Brain pericyte (primary cell): ENCODE data around the gene COL24A1.

Experiments
- DNase-seq: peaks from one replicate; pipeline ENCODE4 v3.0.0-alpha.2; 2012; ENCODE audit warnings: low read depth, low spot score

Gene COL24A1

DNA sequence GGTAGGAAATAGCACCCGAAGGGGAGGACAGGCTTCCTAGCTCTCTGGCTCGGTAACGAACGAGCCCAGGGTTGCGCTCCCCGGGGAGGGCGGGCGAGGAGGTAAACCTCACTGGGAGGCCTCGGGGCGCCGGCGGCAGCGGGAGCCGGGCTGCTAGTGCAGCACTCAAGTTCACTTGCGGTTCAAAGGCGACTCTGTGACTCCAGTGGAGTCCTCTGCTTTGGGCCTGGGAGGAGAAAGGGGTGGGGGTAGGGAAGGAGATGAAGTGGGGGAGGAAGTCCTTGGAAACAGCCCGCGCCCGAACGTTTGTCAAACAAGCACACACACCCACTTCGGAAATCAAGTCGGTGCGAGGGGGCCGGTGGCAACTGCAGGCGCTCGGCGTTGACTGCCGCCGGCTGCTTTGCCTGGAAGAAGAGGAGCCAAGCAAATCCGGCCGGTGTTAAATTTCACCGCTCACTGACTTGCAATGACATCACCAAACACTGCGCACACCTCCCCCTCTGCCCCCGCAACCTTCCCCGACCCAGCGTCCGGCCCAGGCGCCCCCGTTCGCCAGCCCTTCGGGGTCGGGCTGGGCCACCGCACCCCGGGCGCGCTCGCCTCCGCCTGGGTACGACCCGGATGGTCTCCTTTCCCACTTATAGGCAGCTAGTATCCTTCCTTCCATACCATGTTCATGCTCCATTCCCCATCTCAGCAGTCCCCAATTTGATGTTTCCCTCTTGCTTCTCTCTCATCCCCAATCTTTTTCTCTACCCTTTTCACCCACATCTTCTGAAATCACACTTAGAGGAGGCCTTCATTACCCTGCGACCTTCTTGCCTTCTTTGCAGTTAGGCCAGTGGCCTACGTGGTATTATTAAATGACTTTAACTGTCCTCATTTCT is at the start of gene COL24A1:
Gene COL24A1 (minus strand): TSS at position 207 of the 890 bp plus-strand sequence. CDS start 376 bp downstream, outside the sequence.
- no peak for DNase-seq

GRCh38 chr1:86205741-86206140 is 49.2 kb upstream of the COL24A1 start:
- no peak for DNase-seq

DNA sequence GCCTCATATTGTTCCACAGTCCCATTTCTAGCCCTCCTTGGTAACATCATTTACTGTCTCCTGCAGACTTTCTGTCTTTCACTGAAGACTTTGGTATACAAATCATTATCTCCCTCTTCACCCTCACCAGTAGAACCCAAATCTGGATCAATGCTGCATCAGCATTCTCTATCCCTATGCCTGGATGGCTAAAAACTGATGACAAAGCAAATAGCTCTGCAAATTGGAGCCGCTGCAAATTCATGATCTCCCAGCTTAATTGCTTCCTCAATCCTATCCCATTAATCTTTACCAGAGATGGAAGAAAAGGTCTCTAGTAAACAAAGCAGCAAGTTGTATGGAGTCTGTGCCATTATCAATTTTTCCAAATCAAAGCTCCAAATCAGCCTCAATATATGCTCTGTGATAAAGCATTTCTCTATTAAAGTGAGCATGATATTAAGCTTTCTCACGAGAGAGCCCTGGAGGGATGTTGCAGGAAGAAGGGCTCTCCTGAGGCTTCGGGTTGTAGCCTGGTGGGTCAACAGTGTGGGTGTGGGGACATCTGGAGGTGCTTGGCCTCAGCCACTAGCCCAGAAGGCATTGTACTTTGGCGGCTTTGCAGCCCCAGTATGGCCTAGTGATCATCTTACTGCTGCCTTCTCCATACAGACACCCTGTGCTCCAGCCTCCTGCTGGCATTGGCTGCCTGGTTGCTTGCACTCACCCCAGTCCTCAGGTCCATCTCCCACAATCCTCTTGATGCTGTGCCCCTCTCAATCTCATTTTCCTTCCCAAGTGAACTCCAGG is 46.2 kb upstream of the COL24A1 start:
- DNase-seq: no peak

DNA sequence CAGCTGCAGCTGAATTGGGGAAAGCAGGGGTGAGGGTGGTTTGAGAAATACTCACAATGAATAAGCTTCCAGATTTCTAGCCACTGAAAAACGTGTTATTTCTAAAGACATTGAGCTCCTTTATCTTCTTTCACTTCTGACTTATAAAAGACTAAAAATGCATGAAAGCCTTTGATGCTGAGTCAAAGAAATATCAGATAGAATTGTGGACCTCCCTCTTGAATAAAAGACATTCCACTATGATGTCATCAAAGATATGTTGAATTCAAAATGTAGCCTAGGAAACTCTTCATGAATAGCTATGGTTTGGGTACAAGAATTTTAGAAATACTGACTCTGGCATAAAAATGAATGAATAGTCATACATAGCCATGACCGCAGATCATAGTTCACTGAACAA is 44.7 kb upstream of the COL24A1 start:
- DNase-seq: no peak

DNA sequence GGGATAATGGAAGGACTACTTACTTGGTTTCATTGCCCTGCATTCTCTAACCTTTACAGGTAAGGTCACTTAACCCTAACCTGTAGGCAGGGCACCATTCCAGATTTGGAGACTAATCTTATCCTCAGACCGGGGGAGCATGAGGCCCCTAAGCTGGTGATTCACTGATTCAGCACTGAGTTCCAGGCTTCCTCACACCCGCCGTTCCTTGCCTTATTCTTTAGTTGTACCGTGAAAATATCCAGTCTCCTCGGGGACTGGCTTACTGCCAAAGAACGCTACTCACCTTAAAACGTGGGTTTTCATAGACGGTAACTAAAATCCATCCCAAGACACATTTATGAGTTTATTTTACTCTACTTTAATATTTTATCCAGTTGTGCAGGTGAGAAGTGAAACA is 44.3 kb upstream of the COL24A1 start:
- DNase-seq: no peak

- no peak for DNase-seq
These were observed 40.8 kb upstream of the COL24A1 start for GRCh38 chr1:86197206-86197855.

DNA sequence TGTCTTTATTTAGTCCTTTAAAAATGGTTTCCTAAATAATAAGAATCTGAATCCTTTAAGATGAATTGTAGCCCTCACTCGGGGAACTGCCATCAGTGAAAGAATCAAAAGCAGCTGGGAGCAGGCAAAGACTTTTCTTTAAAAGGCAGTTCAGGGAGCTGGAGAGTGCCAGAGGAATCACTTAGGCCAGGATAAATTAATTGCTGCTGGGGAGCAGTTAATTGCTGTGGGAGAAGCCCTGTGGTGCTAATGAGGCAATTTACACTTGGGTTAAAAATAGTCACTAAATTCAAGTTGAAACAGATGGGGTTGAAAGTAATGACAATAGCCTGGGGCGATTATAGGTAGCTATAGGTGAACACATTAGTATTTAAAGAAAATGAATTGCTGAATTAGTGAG is 38.7 kb upstream of the COL24A1 start:
- no peak for DNase-seq

GRCh38 chr1:86194491-86195034 is 38.0 kb upstream of the COL24A1 start:
- no peak for DNase-seq

- no peak for DNase-seq
These were observed 35.8 kb upstream of the COL24A1 start for GRCh38 chr1:86192417-86192816.

DNA sequence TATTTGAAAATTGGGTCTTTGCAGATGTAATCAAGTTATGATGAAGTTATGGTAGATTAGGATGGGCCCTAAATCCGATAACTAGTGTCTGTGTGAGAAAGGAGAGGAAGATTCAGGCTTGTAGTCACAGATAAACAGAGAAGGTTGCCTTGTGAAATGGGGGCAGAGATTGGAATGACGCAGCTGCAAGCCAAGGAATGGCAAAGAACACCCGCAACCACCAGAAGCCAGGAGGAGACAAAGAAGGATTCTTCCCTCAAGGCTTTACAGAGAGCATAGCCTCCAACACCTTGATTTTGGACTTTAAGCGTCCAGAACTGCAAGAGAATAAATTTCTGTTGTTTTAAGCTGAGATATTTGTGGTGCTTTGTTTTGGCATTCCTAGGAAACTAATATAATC is 35.4 kb upstream of the COL24A1 start:
- no peak for DNase-seq

- no peak for DNase-seq
These were observed 34.3 kb upstream of the COL24A1 start for GRCh38 chr1:86190873-86191272.

DNA sequence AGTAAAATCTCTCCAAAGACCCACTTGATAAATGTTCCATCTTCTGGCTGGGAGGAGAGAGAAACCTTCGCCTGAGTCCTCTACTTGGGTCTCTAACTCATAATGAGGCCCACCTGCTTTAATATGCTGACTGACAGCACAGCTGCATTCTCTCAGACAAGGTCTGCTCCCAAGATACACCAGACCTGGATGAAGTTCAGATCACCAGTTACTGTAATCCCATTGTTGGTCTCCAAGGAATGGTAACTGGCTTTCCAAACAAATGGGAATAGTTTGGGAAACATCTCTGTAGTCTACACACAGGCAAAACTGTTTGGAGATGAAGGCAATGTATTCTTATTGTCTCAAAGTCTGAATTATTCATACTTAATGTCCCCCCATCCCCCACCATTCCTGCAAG is 27.9 kb upstream of the COL24A1 start:
- DNase-seq: no peak

- no peak for DNase-seq
These were observed 27.2 kb upstream of the COL24A1 start for GRCh38 chr1:86183810-86184209.

DNA sequence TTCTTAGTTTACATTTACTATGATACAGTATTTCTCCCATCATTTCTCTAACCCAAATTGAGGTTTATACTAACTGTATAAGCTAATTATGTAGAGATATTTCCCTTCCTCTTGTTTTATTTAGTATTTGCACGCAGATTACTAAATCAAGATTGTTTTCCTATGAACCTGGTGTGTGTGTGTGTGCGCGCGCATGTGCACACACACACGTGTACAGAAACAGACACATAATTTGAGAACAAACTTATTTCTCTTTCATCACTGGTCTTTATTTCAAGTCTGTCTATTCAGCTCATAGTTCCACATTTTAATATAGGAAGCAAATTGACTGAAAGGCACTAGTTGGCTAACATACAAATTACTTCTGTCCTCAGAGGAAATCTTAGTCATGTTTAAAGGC is 19.7 kb upstream of the COL24A1 start:
- no peak for DNase-seq

DNA sequence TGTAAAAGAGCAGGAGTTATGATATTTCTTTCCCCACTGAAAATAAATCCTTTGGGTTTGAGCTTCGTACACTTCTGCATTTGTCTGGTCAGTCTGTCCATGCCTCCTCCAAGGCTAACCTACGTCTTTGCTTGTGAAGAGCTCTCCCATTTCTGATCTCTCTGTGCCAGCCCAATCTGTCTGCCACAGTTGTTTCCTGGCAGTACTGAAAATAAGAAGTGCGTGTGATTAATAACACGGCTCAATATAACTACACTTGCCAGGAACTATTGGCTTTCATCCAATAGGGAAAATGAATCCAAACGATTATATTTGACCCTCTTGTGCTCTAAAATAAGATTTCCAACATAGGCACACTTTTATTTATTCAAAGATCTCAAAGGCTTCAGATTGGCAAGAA is 19.2 kb upstream of the COL24A1 start:
- no peak for DNase-seq

DNA sequence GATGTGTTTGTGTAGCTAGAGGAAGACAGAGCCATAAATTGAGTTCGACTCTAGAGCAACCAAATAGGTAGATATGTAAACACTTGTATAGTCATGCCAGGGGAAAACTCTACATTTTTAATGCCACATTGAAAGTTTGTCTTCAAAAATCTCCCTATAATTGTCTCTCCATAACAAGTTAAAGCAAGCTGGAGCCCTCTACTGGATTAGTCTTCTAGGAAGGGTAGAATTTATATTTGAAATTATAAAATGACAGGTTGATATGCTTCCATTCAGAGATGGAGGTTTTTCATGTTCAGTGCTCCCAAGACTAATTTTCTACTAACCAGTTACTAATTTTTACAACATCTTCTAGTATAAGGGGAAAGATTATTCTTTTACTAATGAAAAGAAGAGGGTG is 13.1 kb upstream of the COL24A1 start:
- DNase-seq: no peak

DNA sequence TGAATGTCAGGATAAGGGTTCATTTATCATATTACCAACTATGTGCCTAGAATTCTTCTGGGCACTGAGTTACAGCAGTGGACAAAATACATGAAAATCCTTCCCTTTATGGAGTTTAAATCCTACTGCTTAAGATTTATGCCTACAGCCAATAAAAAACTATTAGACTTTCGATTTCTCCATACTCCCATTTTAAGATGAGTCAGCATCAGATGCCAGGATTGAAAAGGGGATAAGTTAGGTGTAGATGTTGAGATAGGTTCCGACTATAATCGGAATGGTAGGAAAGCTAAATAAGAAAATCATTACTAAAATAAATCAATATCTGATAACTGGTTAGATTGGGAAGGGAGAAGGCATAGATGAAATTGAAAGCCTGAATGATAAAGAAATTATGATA is 3.2 kb upstream of the COL24A1 start:
- no peak for DNase-seq

GRCh38 chr1:86155807-86156565 is 586 bp downstream of the COL24A1 start:
- peak; percentile 22 for DNase-seq

DNA sequence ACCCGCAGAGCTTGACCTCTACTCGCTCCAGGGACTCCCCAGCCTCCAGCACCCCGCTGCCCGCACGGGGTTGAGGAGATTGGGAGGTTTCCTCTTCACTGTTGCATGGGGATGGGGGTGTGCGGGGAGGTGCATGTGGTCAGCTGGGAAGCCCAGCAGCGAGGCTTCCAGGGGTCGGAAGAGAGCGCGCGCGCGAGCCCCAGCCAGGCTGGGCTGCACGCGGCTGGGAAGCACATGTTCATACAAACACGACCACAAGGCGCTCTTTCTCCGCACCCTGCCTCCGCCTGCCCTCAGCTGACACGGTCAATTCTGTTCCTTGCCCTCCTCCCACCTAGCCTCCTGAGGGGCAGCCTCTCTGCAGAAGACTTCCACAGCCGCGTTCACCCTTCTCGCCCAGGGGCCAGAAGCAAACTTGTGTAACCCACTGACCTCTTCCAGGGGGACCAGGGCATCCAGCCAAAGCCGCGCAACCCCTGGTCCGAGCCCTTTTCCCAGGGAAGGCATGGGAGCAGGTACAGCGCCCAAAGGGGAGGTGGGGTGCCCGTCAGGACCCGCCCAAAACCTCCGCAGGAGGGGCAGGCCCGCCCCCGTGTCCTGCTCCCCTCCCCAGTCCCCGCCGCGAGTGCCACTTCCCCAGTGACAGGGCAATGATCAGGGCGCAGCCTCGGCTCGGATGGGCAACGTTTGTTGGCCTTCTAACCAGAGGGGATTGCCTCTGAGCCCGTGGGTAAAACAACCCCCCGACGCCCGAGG is 1.3 kb downstream of the COL24A1 start:
- DNase-seq: peak; percentile 51

DNA sequence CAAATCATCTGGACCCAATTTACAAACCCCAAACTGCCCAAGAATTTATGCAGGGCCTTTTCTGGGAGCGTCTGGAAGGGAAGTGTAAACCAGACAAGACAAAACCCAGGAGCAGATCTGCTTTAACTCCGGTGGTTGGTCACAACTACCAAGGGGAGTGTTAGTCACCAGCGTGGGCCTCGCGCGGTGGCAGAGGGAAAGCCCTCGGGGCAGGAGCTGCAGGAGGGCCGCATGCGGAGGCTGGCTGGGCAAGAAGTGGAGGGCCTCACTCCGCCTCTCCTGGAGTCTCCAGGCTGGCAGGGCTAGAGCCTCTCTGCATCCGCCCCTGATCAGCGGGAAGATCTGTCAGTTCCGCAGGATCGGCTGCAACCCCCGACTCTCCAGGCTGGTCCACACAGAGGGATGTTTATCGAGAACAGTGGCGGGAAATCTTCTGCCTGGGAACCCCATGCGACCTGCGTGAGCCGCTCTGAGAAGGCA is 2.0 kb downstream of the COL24A1 start:
- no peak for DNase-seq
